GM12872 (cell line): ENCODE data around the gene GNG12.

Experiments
- TF ChIP-seq, protein P1 (sequence below): IDR thresholded peaks from 3 replicates; pipeline ENCODE4 v1.5.1; 2011; ENCODE audit warnings: low read depth, mild to moderate bottlenecking, low read length, moderate library complexity; ENCODE audit not compliant: insufficient read depth

The GNG12 gene

DNA sequence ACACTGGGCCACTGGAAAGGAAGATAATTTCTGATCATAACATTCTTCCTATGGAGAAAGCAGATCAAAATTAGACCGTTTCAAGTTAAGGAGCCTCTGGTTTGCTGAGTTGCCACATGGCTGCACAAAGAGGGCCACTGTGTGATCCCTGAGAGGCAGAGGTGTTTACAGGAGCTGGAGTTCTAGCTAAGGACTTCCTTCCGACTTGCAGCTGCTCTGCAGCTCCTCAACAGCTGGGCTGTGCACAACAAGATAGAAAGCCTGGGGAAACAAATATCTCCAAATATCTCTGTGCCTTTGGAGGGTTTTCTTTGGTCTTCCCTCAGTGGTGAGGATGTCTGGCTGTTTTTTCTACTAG, 121.4 kb downstream of the GNG12 start:
- TF ChIP-seq, protein P1, sequence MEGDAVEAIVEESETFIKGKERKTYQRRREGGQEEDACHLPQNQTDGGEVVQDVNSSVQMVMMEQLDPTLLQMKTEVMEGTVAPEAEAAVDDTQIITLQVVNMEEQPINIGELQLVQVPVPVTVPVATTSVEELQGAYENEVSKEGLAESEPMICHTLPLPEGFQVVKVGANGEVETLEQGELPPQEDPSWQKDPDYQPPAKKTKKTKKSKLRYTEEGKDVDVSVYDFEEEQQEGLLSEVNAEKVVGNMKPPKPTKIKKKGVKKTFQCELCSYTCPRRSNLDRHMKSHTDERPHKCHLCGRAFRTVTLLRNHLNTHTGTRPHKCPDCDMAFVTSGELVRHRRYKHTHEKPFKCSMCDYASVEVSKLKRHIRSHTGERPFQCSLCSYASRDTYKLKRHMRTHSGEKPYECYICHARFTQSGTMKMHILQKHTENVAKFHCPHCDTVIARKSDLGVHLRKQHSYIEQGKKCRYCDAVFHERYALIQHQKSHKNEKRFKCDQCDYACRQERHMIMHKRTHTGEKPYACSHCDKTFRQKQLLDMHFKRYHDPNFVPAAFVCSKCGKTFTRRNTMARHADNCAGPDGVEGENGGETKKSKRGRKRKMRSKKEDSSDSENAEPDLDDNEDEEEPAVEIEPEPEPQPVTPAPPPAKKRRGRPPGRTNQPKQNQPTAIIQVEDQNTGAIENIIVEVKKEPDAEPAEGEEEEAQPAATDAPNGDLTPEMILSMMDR = no peak

- TF ChIP-seq, protein P1 = no peak
Measured at GRCh38 chr1:67711158-67711854, 122.0 kb downstream of the GNG12 start.

GRCh38 chr1:67710417-67710816, 122.8 kb downstream of the GNG12 start:
- TF ChIP-seq, protein P1 = no peak

- TF ChIP-seq, protein P1 = no peak
Measured at GRCh38 chr1:67708606-67709005, 124.7 kb downstream of the GNG12 start.

DNA sequence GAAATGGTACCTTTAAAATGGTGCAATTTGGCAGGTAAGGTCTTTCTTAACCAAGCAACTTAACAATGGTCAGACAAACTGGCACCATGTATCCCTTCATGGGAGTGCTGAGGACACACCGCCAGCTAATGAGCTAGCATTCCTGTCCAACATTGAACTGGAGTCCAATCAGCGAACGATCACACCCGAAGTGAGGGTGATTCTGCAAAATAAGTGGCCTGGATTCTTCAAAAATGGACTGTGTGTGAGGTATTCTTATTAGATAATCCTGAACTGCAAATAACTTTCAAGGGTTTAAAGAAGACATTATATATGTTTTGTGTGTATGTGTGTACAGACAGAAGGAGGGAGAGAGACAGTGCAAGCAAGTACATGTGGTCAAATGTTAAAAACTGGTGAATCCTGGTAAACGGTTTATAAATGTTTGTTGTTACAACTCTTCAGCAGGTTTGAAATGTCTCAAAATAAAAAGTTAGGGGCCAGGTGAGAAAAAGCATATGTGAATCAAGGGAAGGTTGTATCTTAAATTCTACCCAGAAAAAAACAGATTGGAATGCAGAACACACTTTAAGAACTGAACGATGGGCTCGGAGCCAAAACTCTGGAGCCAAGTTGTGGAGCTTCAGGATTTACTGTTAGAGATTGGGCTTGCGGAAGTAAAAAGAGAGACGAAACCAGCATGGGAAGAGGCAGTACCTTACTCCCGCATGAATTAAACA, 127.4 kb downstream of the GNG12 start:
- TF ChIP-seq, protein P1 = no peak

DNA sequence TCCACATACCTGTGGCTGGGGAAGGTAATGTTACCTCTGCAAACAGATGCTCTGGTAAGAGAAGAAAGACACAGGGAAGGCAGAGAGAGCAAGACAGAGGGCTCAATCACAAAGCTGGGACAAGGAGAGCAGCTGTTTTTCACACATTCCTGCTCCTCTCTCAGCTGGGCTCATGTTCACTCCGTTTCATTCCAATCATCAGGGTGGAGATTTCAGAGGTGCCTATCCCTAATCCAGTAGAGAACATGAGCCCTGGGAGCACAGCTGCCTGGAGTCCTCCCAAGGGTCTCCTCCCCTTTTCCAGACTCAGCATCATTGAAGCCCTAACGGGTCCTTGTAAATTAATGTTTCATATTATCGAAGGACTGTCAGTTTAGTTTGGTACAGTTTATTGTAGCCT, 128.9 kb downstream of the GNG12 start:
- TF ChIP-seq, protein P1 = no peak

DNA sequence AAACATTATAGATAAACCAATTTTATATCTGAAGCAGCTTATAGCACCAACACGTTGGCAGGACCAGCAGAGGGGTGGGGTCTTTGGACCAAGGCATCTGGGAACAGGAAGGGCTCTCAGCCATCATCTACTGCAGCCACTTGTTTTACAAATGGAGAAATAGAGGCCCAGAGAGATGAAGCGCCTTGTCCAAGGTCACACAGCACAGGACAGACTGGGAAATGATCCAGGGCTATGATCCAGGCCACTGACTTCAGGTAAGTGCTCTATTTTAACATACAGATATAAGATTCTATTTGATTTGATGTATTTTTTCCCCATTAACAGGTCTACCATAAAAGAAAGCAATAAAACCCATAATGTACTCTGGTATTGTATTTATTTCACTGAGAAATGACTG, 131.4 kb downstream of the GNG12 start:
- TF ChIP-seq, protein P1 = no peak
